KOPT-K1 (cell line): ENCODE measurements around the gene TLCD3A.
A peak's percentile ranks its signal among the peaks of the same experiment; 100 is the strongest.
"Not testable (repeated sequence)": the region's sequence is repeated elsewhere in the genome, so short reads cannot be mapped to it uniquely, and the experiment has no call there.

ENCODE experiments used
- H3K27ac ChIP-seq: fragments of 200-600 bp; sonication (generic); 2 replicates; pipeline ENCODE4 v1.5.1; 2016; ENCODE audit warnings: antibody characterized with exemption, mild to moderate bottlenecking, low read depth, low read length; ENCODE audit not compliant: poor library complexity, severe bottlenecking
- H3K36me3 ChIP-seq: fragments of 200-600 bp; sonication (generic); 2 replicates; pipeline ENCODE4 v1.5.1; 2017; ENCODE audit warnings: antibody characterized with exemption, mild to moderate bottlenecking, low read length, moderate library complexity; ENCODE audit not compliant: insufficient read depth
- H3K9me3 ChIP-seq: fragments of 200-600 bp; sonication (generic); 2 replicates; pipeline ENCODE4 v1.5.1; 2017; ENCODE audit warnings: antibody characterized with exemption, low read length, mild to moderate bottlenecking; ENCODE audit not compliant: insufficient read depth, poor library complexity, severe bottlenecking

TLCD3A gene

GRCh38 chr17:732902-733720, 715 bp downstream of the TLCD3A start:
- H3K9me3 ChIP-seq, result no peaks in the 10 kb centered on the region
- peak overlapping the region; percentile 50 for H3K27ac ChIP-seq
- peaks cover 22% of the 10 kb centered on the region for H3K36me3 ChIP-seq

- Histone ChIP-seq H3K27ac (no peak overlapping the region), H3K9me3 (no peaks in the 10 kb centered on the region), H3K36me3 (peaks cover 28% of the 10 kb centered on the region)
Measured at GRCh38 chr17:733743-734142, 1.3 kb downstream of the TLCD3A start.

GRCh38 chr17:737561-738113, 5.2 kb downstream of the TLCD3A start:
- H3K9me3 ChIP-seq, result no peaks in the 10 kb centered on the region
- no peak overlapping the region for H3K27ac ChIP-seq
- H3K36me3 ChIP-seq, result peaks cover 65% of the 10 kb centered on the region

- H3K27ac ChIP-seq, result no peak overlapping the region
- no peaks in the 10 kb centered on the region for H3K9me3 ChIP-seq
- H3K36me3 ChIP-seq, result peaks cover 88% of the 10 kb centered on the region
Measured at GRCh38 chr17:740240-741017, 8.0 kb downstream of the TLCD3A start.

GRCh38 chr17:742147-742793, 9.9 kb downstream of the TLCD3A start:
- Histone ChIP-seq H3K27ac (no peak overlapping the region), H3K9me3 (no peaks in the 10 kb centered on the region), H3K36me3 (peaks cover 96% of the 10 kb centered on the region)

- no peaks in the 10 kb centered on the region for H3K9me3 ChIP-seq
- H3K27ac ChIP-seq, result no peak overlapping the region
- peaks cover 98% of the 10 kb centered on the region for H3K36me3 ChIP-seq
Measured at GRCh38 chr17:743139-743538, 10.7 kb downstream of the TLCD3A start.

GRCh38 chr17:744937-745336, 12.5 kb downstream of the TLCD3A start:
- H3K36me3 ChIP-seq, result peaks cover 87% of the 10 kb centered on the region
- H3K27ac ChIP-seq, result no peak overlapping the region
- H3K9me3 ChIP-seq, result no peaks in the 10 kb centered on the region

GRCh38 chr17:745406-745805, 13.0 kb downstream of the TLCD3A start:
- Histone ChIP-seq H3K36me3 (peaks cover 82% of the 10 kb centered on the region), H3K27ac (no peak overlapping the region), H3K9me3 (no peaks in the 10 kb centered on the region)

GRCh38 chr17:746181-746580, 13.8 kb downstream of the TLCD3A start:
- H3K36me3 ChIP-seq, result peaks cover 74% of the 10 kb centered on the region
- H3K27ac ChIP-seq, result no peak overlapping the region
- no peaks in the 10 kb centered on the region for H3K9me3 ChIP-seq

GRCh38 chr17:746783-747629, 14.6 kb downstream of the TLCD3A start:
- Histone ChIP-seq H3K27ac (no peak overlapping the region), H3K36me3 (peaks cover 66% of the 10 kb centered on the region), H3K9me3 (no peaks in the 10 kb centered on the region)

GRCh38 chr17:748604-749003, 16.2 kb downstream of the TLCD3A start:
- H3K36me3 ChIP-seq, result peaks cover 50% of the 10 kb centered on the region
- not testable (repeated sequence) for H3K9me3 ChIP-seq, H3K27ac ChIP-seq

GRCh38 chr17:749359-749758, 17.0 kb downstream of the TLCD3A start:
- not testable (repeated sequence) for H3K27ac ChIP-seq
- H3K36me3 ChIP-seq, result peaks cover 42% of the 10 kb centered on the region

GRCh38 chr17:750431-751037, 18.1 kb downstream of the TLCD3A start:
- Histone ChIP-seq H3K9me3 (no peaks in the 10 kb centered on the region), H3K27ac (peak overlapping the region; percentile 90), H3K36me3 (peaks cover 31% of the 10 kb centered on the region)

More at GRCh38 chr17:749359-749758, 17.0 kb downstream of the TLCD3A start:
- not testable (repeated sequence) for H3K9me3 ChIP-seq
